OCI-LY7 (cell line): ENCODE data around the gene SPACA1. TPM values are rescaled to one million over a fixed set of nuclear protein-coding genes. Genes with fewer than 3 reads are reported as not detected.

ENCODE experiments used
- BruUV-seq: library from RNA; stranded (reverse); fragments of 400-500 nt; replicated peaks from 2 replicates; lab custom pipeline; 2021; lab: Mats Ljungman, UMichigan
- CTCF ChIA-PET: fragments of 300-600 bp; sonication (Branson Sonifier 250); formaldehyde crosslinking; loops from one replicate; lab custom pipeline; 2022; ENCODE audit warnings: antibody characterized with exemption; ENCODE audit not compliant: unreplicated experiment; lab: Charles Lee
- POLR2A ChIA-PET: fragments of 300-600 bp; sonication (Branson Sonifier 250); formaldehyde crosslinking; loops from one replicate; lab custom pipeline; 2022; ENCODE audit warnings: antibody characterized with exemption; lab: Charles Lee
- DNase-seq: peaks from one replicate; pipeline ENCODE4 v3.0.0-alpha.2; 2015; ENCODE audit warnings: low spot score
- H2AFZ ChIP-seq: fragments of 200-600 bp; sonication (generic), shearing (Covaris generic); 2 replicates; pipeline ENCODE4 v1.6.1; 2014; ENCODE audit warnings: mild to moderate bottlenecking, antibody characterized with exemption, low read length, moderate library complexity
- H3K27ac ChIP-seq: fragments of 200-600 bp; sonication (generic); 2 replicates; pipeline ENCODE4 v1.5.1; 2014; ENCODE audit warnings: mixed run types, low read depth, mild to moderate bottlenecking, moderate library complexity, low read length, inconsistent platforms; ENCODE audit not compliant: poor library complexity, severe bottlenecking
- H3K36me3 ChIP-seq: fragments of 200-600 bp; sonication (generic); 2 replicates; pipeline ENCODE4 v1.6.1; 2014; ENCODE audit warnings: mild to moderate bottlenecking, antibody characterized with exemption, low read length, moderate library complexity, mixed read lengths; ENCODE audit not compliant: insufficient read depth
- H3K4me1 ChIP-seq: fragments of 200-600 bp; sonication (generic); 2 replicates; pipeline ENCODE4 v1.5.1; 2014; ENCODE audit warnings: mild to moderate bottlenecking, low read length; ENCODE audit not compliant: insufficient read depth, poor library complexity, severe bottlenecking
- H3K4me2 ChIP-seq: fragments of 200-600 bp; sonication (generic); 2 replicates; pipeline ENCODE4 v1.6.1; 2014; ENCODE audit warnings: mild to moderate bottlenecking, low read length
- H3K4me3 ChIP-seq: fragments of 200-600 bp; sonication (generic); 2 replicates; pipeline ENCODE4 v1.5.1; 2014; ENCODE audit warnings: mild to moderate bottlenecking, low read depth, low read length; ENCODE audit not compliant: poor library complexity, severe bottlenecking
- H3K79me2 ChIP-seq: fragments of 200-600 bp; sonication (generic); 2 replicates; pipeline ENCODE4 v1.6.1; 2016; ENCODE audit warnings: low read depth, mild to moderate bottlenecking, low read length, moderate library complexity, mixed read lengths; ENCODE audit not compliant: insufficient read depth
- H3K9me2 ChIP-seq: fragments of 200-600 bp; sonication (generic); 2 replicates; pipeline ENCODE4 v1.6.1; 2016; ENCODE audit warnings: mild to moderate bottlenecking, low read length, mixed read lengths; ENCODE audit not compliant: insufficient read depth
- H3K9me3 ChIP-seq: fragments of 200-600 bp; sonication (generic); 2 replicates; pipeline ENCODE4 v1.6.1; 2014; ENCODE audit warnings: mild to moderate bottlenecking, mixed run types, low read length, mixed read lengths
- H4K20me1 ChIP-seq: fragments of 200-600 bp; sonication (generic); 2 replicates; pipeline ENCODE4 v1.6.1; 2014; ENCODE audit warnings: mild to moderate bottlenecking, antibody characterized with exemption, low read length, moderate library complexity, mixed read lengths; ENCODE audit not compliant: insufficient read depth
- EZH2phosphoT487 ChIP-seq: fragments of 200-600 bp; sonication (generic); IDR thresholded peaks from 2 replicates; pipeline ENCODE4 v1.6.1; 2018; ENCODE audit warnings: low read depth, borderline replicate concordance, mild to moderate bottlenecking, mixed run types, antibody characterized with exemption, low read length, moderate library complexity, mixed read lengths
- intact Hi-C: fragments of 100-400 bp; cut with micrococcal nuclease; formaldehyde crosslinking; loops from one replicate; pipeline ENCODE4 v1.10.0; 2022; ENCODE audit not compliant: unreplicated experiment
- total RNA-seq, 2 experiments: library from RNA; depleted of rRNA in 1 of 2; stranded (reverse); fragments of >200 nt in 1 of 2; shearing (Covaris generic) in 1 of 2; gene quantifications; 2 replicates each; pipeline ENCODE4 v1.2.3, GENCODE V29; 2014 to 2022
- TF ChIP-seq, protein P1 (sequence below): fragments of 200-600 bp; sonication (generic); conservative IDR thresholded peaks from 2 replicates; pipeline ENCODE4 v1.5.1; 2014; ENCODE audit warnings: mild to moderate bottlenecking, antibody characterized with exemption, low read length, moderate library complexity, mixed read lengths

The SPACA1 gene
- total RNA-seq, 2 experiments from 2014 or later = not detected

DNA sequence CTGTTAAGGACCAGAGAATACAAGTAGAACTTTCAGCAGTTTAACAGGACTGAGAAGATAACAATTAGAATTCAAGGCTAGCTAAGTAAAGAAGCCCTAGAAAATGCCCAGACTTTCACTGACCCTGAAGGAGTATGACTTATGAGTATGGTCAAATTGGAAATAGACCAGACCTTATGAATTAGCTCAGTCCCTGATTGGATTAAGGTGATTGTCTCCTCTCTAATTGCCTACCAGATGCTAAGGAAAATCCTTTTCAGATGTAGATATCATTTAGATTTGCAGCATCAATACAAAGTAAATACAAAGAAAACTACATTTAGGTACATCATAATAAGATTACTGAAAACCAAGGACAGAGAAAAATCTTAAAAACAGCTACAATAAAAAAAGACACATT, 59.6 kb downstream of the SPACA1 start:
- Histone ChIP-seq H4K20me1 (no peaks in the 10 kb centered on the region), H3K79me2 (no peaks in the 10 kb centered on the region), H3K4me1 (peaks cover 4% of the 10 kb centered on the region), H3K36me3 (no peaks in the 10 kb centered on the region), H2AFZ (0 out of 2 replicates have a peak overlapping the region, but pooled peaks have one; percentile 4), H3K4me2 (no peak overlapping the region), H3K9me2 (no peaks in the 10 kb centered on the region), H3K9me3 (no peaks in the 10 kb centered on the region), H3K27ac (no peak overlapping the region), H3K4me3 (no peak overlapping the region)
- BruUV-seq = no TSS peak
- POLR2A ChIA-PET = interaction anchor here (0.7 to 1.7 kb wide), 3 partner anchors 12 to 23 kb away, joined by 3 to 7 read pairs (median 5); no protein-coding TSS in a partner anchor
- intact Hi-C loops = no loop called here
- DNase-seq = no peak
- CTCF ChIA-PET = no interaction called here
- TF ChIP-seq, protein P1, sequence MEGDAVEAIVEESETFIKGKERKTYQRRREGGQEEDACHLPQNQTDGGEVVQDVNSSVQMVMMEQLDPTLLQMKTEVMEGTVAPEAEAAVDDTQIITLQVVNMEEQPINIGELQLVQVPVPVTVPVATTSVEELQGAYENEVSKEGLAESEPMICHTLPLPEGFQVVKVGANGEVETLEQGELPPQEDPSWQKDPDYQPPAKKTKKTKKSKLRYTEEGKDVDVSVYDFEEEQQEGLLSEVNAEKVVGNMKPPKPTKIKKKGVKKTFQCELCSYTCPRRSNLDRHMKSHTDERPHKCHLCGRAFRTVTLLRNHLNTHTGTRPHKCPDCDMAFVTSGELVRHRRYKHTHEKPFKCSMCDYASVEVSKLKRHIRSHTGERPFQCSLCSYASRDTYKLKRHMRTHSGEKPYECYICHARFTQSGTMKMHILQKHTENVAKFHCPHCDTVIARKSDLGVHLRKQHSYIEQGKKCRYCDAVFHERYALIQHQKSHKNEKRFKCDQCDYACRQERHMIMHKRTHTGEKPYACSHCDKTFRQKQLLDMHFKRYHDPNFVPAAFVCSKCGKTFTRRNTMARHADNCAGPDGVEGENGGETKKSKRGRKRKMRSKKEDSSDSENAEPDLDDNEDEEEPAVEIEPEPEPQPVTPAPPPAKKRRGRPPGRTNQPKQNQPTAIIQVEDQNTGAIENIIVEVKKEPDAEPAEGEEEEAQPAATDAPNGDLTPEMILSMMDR = no peak
- TF ChIP-seq EZH2phosphoT487 = no peak

DNA sequence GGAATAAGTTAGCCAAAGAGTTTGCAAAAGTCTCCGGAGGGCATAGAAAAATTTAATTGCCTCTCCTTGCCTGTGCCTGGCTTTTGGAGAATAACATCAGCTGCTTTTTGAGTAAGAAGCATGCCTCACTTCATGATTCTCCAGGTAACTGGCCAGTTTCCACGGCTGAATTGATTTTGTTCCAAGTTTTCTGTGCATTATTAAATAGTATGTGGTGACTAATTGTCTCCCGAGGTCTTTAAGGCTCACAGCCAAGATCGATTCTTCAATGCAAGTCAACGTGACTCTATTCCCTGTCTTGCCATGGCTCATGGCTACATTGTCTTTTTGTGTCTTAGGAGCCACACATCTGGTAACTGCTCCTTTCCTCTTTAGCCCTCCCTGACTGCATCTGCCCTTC, 64.3 kb downstream of the SPACA1 start:
- DNase-seq = no peak
- ChIA-PET POLR2A (interaction anchor here (1.5 kb wide), 1 partner anchor 108 kb away, joined by 3 read pairs; no protein-coding TSS in a partner anchor), CTCF (no interaction called here)
- no peak overlapping the region for H3K27ac ChIP-seq
- peak overlapping the region; percentile 10; the same call in 1 of the 2 replicates for H2AFZ ChIP-seq
- intact Hi-C loops = no loop called here
- no peak for TF ChIP-seq EZH2phosphoT487
- TF ChIP-seq, protein P1 = no peak
- peaks cover 9% of the 10 kb centered on the region for H3K9me3 ChIP-seq
- H3K4me1 ChIP-seq = peaks cover 41% of the 10 kb centered on the region
- no TSS peak for BruUV-seq
- no peak overlapping the region for H3K4me3 ChIP-seq
- no peaks in the 10 kb centered on the region for H3K79me2 ChIP-seq
- H3K9me2 ChIP-seq = no peaks in the 10 kb centered on the region
- H3K36me3 ChIP-seq = peaks cover 6% of the 10 kb centered on the region; the same call in 1 of the 2 replicates
- H4K20me1 ChIP-seq = no peaks in the 10 kb centered on the region
- H3K4me2 ChIP-seq = no peak overlapping the region

DNA sequence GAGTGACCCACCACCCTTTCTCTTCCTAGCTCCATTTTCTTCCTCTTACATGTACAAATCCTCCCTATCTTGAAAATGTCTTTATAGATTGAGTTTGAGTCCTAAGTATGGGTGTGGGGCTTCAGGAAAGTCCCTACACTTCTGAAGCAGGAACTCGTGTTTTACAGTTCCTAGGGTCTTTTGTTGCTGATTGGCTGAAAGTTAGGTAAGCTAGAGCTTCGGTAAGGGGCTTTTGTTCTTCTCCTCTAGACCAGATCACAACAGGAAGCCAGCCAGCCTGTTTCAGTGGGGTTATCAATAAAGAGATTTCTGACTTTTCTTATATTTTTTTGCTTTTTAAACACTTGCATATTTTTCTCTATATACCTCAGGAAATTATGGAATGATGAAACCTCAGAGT, 67.2 kb downstream of the SPACA1 start:
- BruUV-seq = no TSS peak
- CTCF ChIA-PET = no interaction called here

More for the DNA sequence above, 67.2 kb downstream of the SPACA1 start:
- H3K4me1 ChIP-seq = peaks cover 40% of the 10 kb centered on the region
- H3K36me3 ChIP-seq = peaks cover 6% of the 10 kb centered on the region; the same call in 1 of the 2 replicates
- POLR2A ChIA-PET = interaction anchor here (0.5 to 1.4 kb wide), 8 partner anchors 8 to 409 kb away, joined by 3 to 5 read pairs (median 3); no protein-coding TSS in a partner anchor
- TF ChIP-seq, protein P1 = no peak
- no peak for TF ChIP-seq EZH2phosphoT487
- DNase-seq = peak; percentile 90
- H3K27ac ChIP-seq = peak overlapping the region; percentile 95
- peaks cover 9% of the 10 kb centered on the region for H3K9me3 ChIP-seq
- peak overlapping the region; percentile 69 for H3K4me2 ChIP-seq
- peak overlapping the region; percentile 44 for H3K4me3 ChIP-seq
- no peaks in the 10 kb centered on the region for H3K9me2 ChIP-seq
- intact Hi-C loops = no loop called here
- H3K79me2 ChIP-seq = no peaks in the 10 kb centered on the region
- no peaks in the 10 kb centered on the region for H4K20me1 ChIP-seq
- peak overlapping the region; percentile 69 for H2AFZ ChIP-seq
